SK-N-SH (cell line): Measurements from ENCODE around the gene SSX2IP. TPM values are rescaled to one million over a fixed set of nuclear protein-coding genes. Genes with fewer than 3 reads are reported as not detected.

Experiments used
- CTCF ChIA-PET: fragments of 300-600, 350-600 bp; formaldehyde crosslinking; extraction: SDS; loops from one replicate; lab custom pipeline; 2021; lab: Yijun Ruan, JAX
- POLR2A ChIA-PET: fragments of 350-600 bp; sonication (Branson Sonifier 250); formaldehyde crosslinking; extraction: SDS; loops from one replicate; lab custom pipeline; 2020; ENCODE audit warnings: antibody characterized with exemption, inconsistent platforms; lab: Yijun Ruan, JAX
- DNase-seq: peaks from one replicate; pipeline ENCODE4 v3.0.0; 2012
- H2AFZ ChIP-seq: fragments of 200-600 bp; sonication (generic); 2 replicates; pipeline ENCODE4 v1.8.1; 2016; ENCODE audit warnings: antibody characterized with exemption, mild to moderate bottlenecking, low read depth
- H3F3A ChIP-seq: fragments of 200-600 bp; sonication (generic); replicated peaks from 2 replicates; pipeline ENCODE3; 2016; ENCODE audit warnings: antibody characterized with exemption, mild to moderate bottlenecking; ENCODE audit not compliant: insufficient read depth
- H3K27ac ChIP-seq, 2 experiments: fragments of 200-500 bp in 1 of 2; fragments of 200-600 bp in 1 of 2; sonication (Bioruptor generic) in 1 of 2; sonication (generic), shearing (Covaris generic) in 1 of 2; 2 replicates each; pipeline versions ENCODE4 v1.5.1 to v1.6.1; 2014 to 2016; ENCODE audit warnings: low read depth in 2 of 2, inconsistent platforms in 1 of 2, low read length in 1 of 2, mild to moderate bottlenecking in 1 of 2, mixed read lengths in 1 of 2
- H3K27me3 ChIP-seq: fragments of 200-600 bp; sonication (generic), shearing (Covaris generic); 2 replicates; pipeline ENCODE4 v1.6.1; 2016; ENCODE audit warnings: mixed run types; ENCODE audit not compliant: insufficient read depth
- H3K36me3 ChIP-seq, 2 experiments: fragments of 200-500 bp in 1 of 2; fragments of 200-600 bp in 1 of 2; sonication (Bioruptor generic) in 1 of 2; sonication (generic) in 1 of 2; replicated peaks in 1 of 2; 2 replicates each; pipeline versions ENCODE3 to v1.5.1; 2014 to 2016; ENCODE audit warnings: low read length in 1 of 2, mild to moderate bottlenecking in 1 of 2; ENCODE audit not compliant: insufficient read depth in 2 of 2, control insufficient read depth in 1 of 2
- H3K4me1 ChIP-seq, 2 experiments: fragments of 200-500 bp in 1 of 2; fragments of 200-600 bp in 1 of 2; sonication (Bioruptor generic) in 1 of 2; sonication (generic), shearing (Covaris generic) in 1 of 2; 2 replicates each; pipeline versions ENCODE4 v1.5.1 to v1.6.1; 2014 to 2016; ENCODE audit warnings: low read depth in 1 of 2, low read length in 1 of 2, mixed run types in 1 of 2; ENCODE audit not compliant: insufficient read depth in 2 of 2, control insufficient read depth in 1 of 2
- H3K4me2 ChIP-seq: fragments of 200-600 bp; sonication (generic), shearing (Covaris generic); 2 replicates; pipeline ENCODE4 v1.6.1; 2017; ENCODE audit warnings: mixed run types
- H3K4me3 ChIP-seq, 2 experiments: fragments of 200-500 bp in 1 of 2; fragments of 200-600 bp in 1 of 2; sonication (Bioruptor generic) in 1 of 2; sonication (generic), shearing (Covaris generic) in 1 of 2; 2 replicates each; pipeline versions ENCODE4 v1.5.1 to v1.8.1; 2014 to 2016; ENCODE audit warnings: low read depth in 2 of 2, inconsistent platforms in 1 of 2, low read length in 1 of 2, mild to moderate bottlenecking in 1 of 2, mixed read lengths in 1 of 2, moderate library complexity in 1 of 2
- H3K79me2 ChIP-seq: fragments of 200-600 bp; sonication (generic); 2 replicates; pipeline ENCODE4 v1.8.1; 2017; ENCODE audit warnings: mild to moderate bottlenecking; ENCODE audit not compliant: insufficient read depth
- H3K9ac ChIP-seq: fragments of 200-600 bp; sonication (generic); 2 replicates; pipeline ENCODE4 v1.6.1; 2017; ENCODE audit warnings: mixed run types
- H3K9me2 ChIP-seq: fragments of 200-600 bp; sonication (generic); 2 replicates; pipeline ENCODE4 v1.6.1; 2017; ENCODE audit warnings: mixed run types
- H3K9me3 ChIP-seq: fragments of 200-600 bp; sonication (generic); 2 replicates; pipeline ENCODE4 v1.6.1; 2017; ENCODE audit warnings: mixed run types, mild to moderate bottlenecking, moderate library complexity
- H4K20me1 ChIP-seq: fragments of 200-600 bp; sonication (generic); 2 replicates; pipeline ENCODE4 v1.6.1; 2017; ENCODE audit warnings: mild to moderate bottlenecking, mixed run types; ENCODE audit not compliant: insufficient read depth
- EZH2phosphoT487 ChIP-seq: fragments of 200-600 bp; sonication (generic); IDR thresholded peaks from 2 replicates; pipeline ENCODE4 v1.6.1; 2017; ENCODE audit warnings: low read depth, mixed run types, mild to moderate bottlenecking, antibody characterized with exemption, moderate library complexity, borderline replicate concordance
- FOSL2 ChIP-seq: IDR thresholded peaks from 2 replicates; pipeline ENCODE4 v1.4.0; 2012; ENCODE audit warnings: low read depth, mild to moderate bottlenecking, moderate library complexity, borderline replicate concordance
- FOXJ3 ChIP-seq: sonication (generic); formaldehyde crosslinking; IDR thresholded peaks from 2 replicates; pipeline ENCODE4 v1.5.1; 2020; ENCODE audit warnings: mild to moderate bottlenecking, missing genetic modification reagents
- FOXM1 ChIP-seq: IDR thresholded peaks from 2 replicates; pipeline ENCODE4 v1.4.0; 2012; ENCODE audit warnings: low read depth, mild to moderate bottlenecking
- JUND ChIP-seq: IDR thresholded peaks from 2 replicates; pipeline ENCODE4 v1.4.0; 2012
- MXI1 ChIP-seq: IDR thresholded peaks from 2 replicates; pipeline ENCODE4 v1.6.1; 2012; ENCODE audit warnings: mild to moderate bottlenecking, low read depth, low read length, improper control_type of control experiment
- RAD21 ChIP-seq: IDR thresholded peaks from 2 replicates; pipeline ENCODE4 v1.6.1; 2012; ENCODE audit warnings: mild to moderate bottlenecking, low read length
- TCF12 ChIP-seq: IDR thresholded peaks from 2 replicates; pipeline ENCODE4 v1.4.0; 2012
- USF1 ChIP-seq: IDR thresholded peaks from 2 replicates; pipeline ENCODE4 v1.4.0; 2012; ENCODE audit warnings: low read depth, borderline replicate concordance
- WGBS: methylation state at CpG from one replicate; pipeline ENCODE4 v1.1.6; 2017; ENCODE audit warnings: low lambda C conversion rate; 5-methylcytosine and 5-hydroxymethylcytosine counted together
- polyA plus RNA-seq, 3 experiments: library from polyadenylated mRNA; depleted of rRNA; stranded (reverse); fragments of >200 nt; gene quantifications; 2 replicates each; pipeline ENCODE4 v1.2.3, GENCODE V29; 2012

SSX2IP gene
- polyA plus RNA-seq, 1 of the 3 experiments (the other 2 are of a cell fraction) = 7.7 TPM

- H3K36me3 ChIP-seq = no peaks in the 10 kb centered on the region
- H2AFZ ChIP-seq = peak overlapping the region; percentile 89; the same call in 1 of the 2 replicates
- 68% methylated on average over 1 of the region's 1 CpG for WGBS
- H4K20me1 ChIP-seq = no peaks in the 10 kb centered on the region
- H3K4me3 ChIP-seq = no peak overlapping the region
- H3K4me1 ChIP-seq = peaks cover 4% of the 10 kb centered on the region in 2 experiments
- no peak overlapping the region for H3K9ac ChIP-seq
- H3K9me3 ChIP-seq = no peaks in the 10 kb centered on the region
- TF ChIP-seq TCF12 (peak; percentile 46; the same call in 1 of the 2 replicates), FOXJ3 (CRISPR knock-in tag) (no peak)
- ChIA-PET CTCF (interaction anchor here (1.8 kb wide), 1 partner anchor 22 kb away, joined by 6 read pairs; no protein-coding TSS in a partner anchor), POLR2A (no interaction called here)
- H3K79me2 ChIP-seq = no peaks in the 10 kb centered on the region
- H3K4me2 ChIP-seq = no peak overlapping the region
- no peaks in the 10 kb centered on the region for H3K9me2 ChIP-seq
- no peaks in the 10 kb centered on the region for H3K27me3 ChIP-seq
- peaks cover 12% of the 10 kb centered on the region for H3F3A ChIP-seq
- peak overlapping the region; percentile 22 to 78; a peak in 2 of 4 replicates for H3K27ac ChIP-seq
- no peak for DNase-seq
Measured at GRCh38 chr1:84711121-84711520, 20.9 kb upstream of the SSX2IP start.

GRCh38 chr1:84709131-84709530 is 18.9 kb upstream of the SSX2IP start:
- no peak for DNase-seq
- H3K4me3 ChIP-seq = no peak overlapping the region
- peaks cover 0 to 4% of the 10 kb centered on the region in 2 experiments for H3K4me1 ChIP-seq
- no peak overlapping the region for H2AFZ ChIP-seq
- no peaks in the 10 kb centered on the region for H4K20me1 ChIP-seq
- no peak overlapping the region for H3K4me2 ChIP-seq
- WGBS = 45% methylated on average over 1 of the region's 1 CpG
- H3K79me2 ChIP-seq = no peaks in the 10 kb centered on the region
- peaks cover 12% of the 10 kb centered on the region for H3F3A ChIP-seq
- no peak overlapping the region for H3K9ac ChIP-seq
- H3K36me3 ChIP-seq = no peaks in the 10 kb centered on the region
- no peak overlapping the region for H3K27ac ChIP-seq
- no peaks in the 10 kb centered on the region for H3K27me3 ChIP-seq
- CTCF ChIA-PET = no interaction called here
- H3K9me2 ChIP-seq = no peaks in the 10 kb centered on the region
- TF ChIP-seq JUND = no peak
- TF ChIP-seq MXI1 = no peak
- no peak for TF ChIP-seq USF1
- no peak for TF ChIP-seq EZH2phosphoT487
- POLR2A ChIA-PET = no interaction called here
- no peaks in the 10 kb centered on the region for H3K9me3 ChIP-seq

- Histone ChIP-seq H3K79me2 (no peaks in the 10 kb centered on the region), H3K9ac (no peak overlapping the region), H3K4me2 (no peak overlapping the region), H3K9me3 (no peaks in the 10 kb centered on the region), H4K20me1 (no peaks in the 10 kb centered on the region), H3K9me2 (no peaks in the 10 kb centered on the region), H3F3A (peaks cover 12% of the 10 kb centered on the region), H3K27ac (no peak overlapping the region), H3K36me3 (no peaks in the 10 kb centered on the region), H3K4me1 (peaks cover 0 to 4% of the 10 kb centered on the region in 2 experiments), H2AFZ (no peak overlapping the region), H3K27me3 (no peaks in the 10 kb centered on the region), H3K4me3 (no peak overlapping the region)
- CTCF ChIA-PET = no interaction called here
- POLR2A ChIA-PET = no interaction called here
- TF ChIP-seq RAD21 (no peak), FOXM1 (no peak), FOSL2 (no peak), EZH2phosphoT487 (no peak)
- DNase-seq = no peak
- 86% methylated on average over 4 of the region's 4 CpGs for WGBS
Measured at GRCh38 chr1:84708031-84708430, 17.8 kb upstream of the SSX2IP start.
